ENCODE measurements around the gene ANAPC16.

- no peak for TF ChIP-seq CTCF (IDR thresholded peaks at IDR 0.05; ENCODE audit: poor library complexity, severe bottlenecking)
- no peak for TF ChIP-seq REST (IDR thresholded peaks at IDR 0.05; ENCODE audit: borderline replicate concordance)
- no peak for TF ChIP-seq TAF1 (IDR thresholded peaks at IDR 0.05; ENCODE audit: low read depth)
Measured at GRCh38 chr10:72243822-72244437, 28.1 kb downstream of the ANAPC16 start.
